Tibial artery (tissue), 4 donors: ENCODE data around the gene CDH19.

Experiments used
- DNase-seq, 2 donors: peaks; one replicate each; pipeline ENCODE4 v3.0.0-alpha.2; 2019
- H3K27ac ChIP-seq, 2 donors: fragments of 200-600 bp; sonication (generic) in 1 of 2; 1 replicate in 1 of 2; 2 replicates in 1 of 2; pipeline ENCODE4 v1.5.1; 2018 to 2019; ENCODE audit warnings: mild to moderate bottlenecking in 1 of 2
- H3K27me3 ChIP-seq, 2 donors: fragments of 200-600 bp; sonication (generic) in 1 of 2; one replicate each; pipeline versions ENCODE4 v1.5.1 to v1.6.0; 2016 to 2019
- H3K36me3 ChIP-seq, 3 donors: fragments of 200-600 bp; sonication (generic) in 2 of 3; one replicate each; pipeline ENCODE4 v1.5.1; 2016 to 2019; ENCODE audit warnings: mild to moderate bottlenecking in 2 of 3
- H3K4me1 ChIP-seq, 4 donors: fragments of 200-600 bp; sonication (generic) in 2 of 4; 1 replicate in 3 of 4; 2 replicates in 1 of 4; pipeline ENCODE4 v1.5.1; 2016 to 2019
- H3K4me3 ChIP-seq, 2 donors: fragments of 200-600 bp; sonication (generic) in 1 of 2; 1 replicate in 1 of 2; 2 replicates in 1 of 2; pipeline ENCODE4 v1.5.1; 2018 to 2019; ENCODE audit warnings: mild to moderate bottlenecking in 2 of 2
- H3K9me3 ChIP-seq, 3 donors: fragments of 200-600 bp; sonication (generic) in 1 of 3; one replicate each; pipeline ENCODE4 v1.5.1; 2016 to 2019
- intact Hi-C: fragments of 100-400 bp; cut with DNase I; formaldehyde crosslinking; loops from one replicate; pipeline ENCODE4 v1.15.0; 2023; ENCODE audit warnings: low total_unique reads
- TF ChIP-seq, protein P1 (sequence below), 2 experiments: fragments of 200-600 bp in 1 of 2; fragments of 450-650 bp in 1 of 2; IDR thresholded peaks; one replicate each; pipeline ENCODE4 v1.5.1; 2017 to 2019; ENCODE audit warnings: antibody characterized with exemption in 2 of 2, mild to moderate bottlenecking in 1 of 2, moderate library complexity in 1 of 2

CDH19 gene

DNA sequence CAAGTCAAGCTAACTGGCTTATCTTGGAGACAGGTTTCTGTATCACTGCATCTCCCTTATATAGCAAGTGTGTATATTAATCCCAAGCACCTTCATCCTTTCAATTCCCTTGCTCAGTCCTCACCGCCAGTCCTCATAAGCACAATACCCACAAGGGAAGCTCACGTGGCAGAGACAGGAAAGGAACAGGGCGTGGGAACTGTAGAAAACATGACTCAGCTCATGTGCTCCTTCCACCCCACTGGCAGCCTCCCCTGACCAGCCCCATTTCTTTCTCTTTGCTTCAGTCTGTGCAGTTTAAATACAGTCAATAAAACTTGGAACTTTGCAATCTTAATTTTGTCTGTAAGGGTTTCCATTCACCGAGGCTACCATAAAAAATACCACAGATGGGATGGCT, 36.5 kb upstream of the CDH19 start:
- H3K4me3 ChIP-seq: no peak overlapping the region
- H3K36me3 ChIP-seq: no peaks in the 10 kb centered on the region
- H3K27ac ChIP-seq: no peak overlapping the region
- no peaks in the 10 kb centered on the region for H3K4me1 ChIP-seq
- peak; percentile 52 to 63 for DNase-seq
- intact Hi-C loops: no loop called here
- no peaks in the 10 kb centered on the region for H3K27me3 ChIP-seq
- TF ChIP-seq, protein P1, sequence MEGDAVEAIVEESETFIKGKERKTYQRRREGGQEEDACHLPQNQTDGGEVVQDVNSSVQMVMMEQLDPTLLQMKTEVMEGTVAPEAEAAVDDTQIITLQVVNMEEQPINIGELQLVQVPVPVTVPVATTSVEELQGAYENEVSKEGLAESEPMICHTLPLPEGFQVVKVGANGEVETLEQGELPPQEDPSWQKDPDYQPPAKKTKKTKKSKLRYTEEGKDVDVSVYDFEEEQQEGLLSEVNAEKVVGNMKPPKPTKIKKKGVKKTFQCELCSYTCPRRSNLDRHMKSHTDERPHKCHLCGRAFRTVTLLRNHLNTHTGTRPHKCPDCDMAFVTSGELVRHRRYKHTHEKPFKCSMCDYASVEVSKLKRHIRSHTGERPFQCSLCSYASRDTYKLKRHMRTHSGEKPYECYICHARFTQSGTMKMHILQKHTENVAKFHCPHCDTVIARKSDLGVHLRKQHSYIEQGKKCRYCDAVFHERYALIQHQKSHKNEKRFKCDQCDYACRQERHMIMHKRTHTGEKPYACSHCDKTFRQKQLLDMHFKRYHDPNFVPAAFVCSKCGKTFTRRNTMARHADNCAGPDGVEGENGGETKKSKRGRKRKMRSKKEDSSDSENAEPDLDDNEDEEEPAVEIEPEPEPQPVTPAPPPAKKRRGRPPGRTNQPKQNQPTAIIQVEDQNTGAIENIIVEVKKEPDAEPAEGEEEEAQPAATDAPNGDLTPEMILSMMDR (IDR thresholded peaks at IDR 0.05): no peak
- H3K9me3 ChIP-seq: no peaks in the 10 kb centered on the region

DNA sequence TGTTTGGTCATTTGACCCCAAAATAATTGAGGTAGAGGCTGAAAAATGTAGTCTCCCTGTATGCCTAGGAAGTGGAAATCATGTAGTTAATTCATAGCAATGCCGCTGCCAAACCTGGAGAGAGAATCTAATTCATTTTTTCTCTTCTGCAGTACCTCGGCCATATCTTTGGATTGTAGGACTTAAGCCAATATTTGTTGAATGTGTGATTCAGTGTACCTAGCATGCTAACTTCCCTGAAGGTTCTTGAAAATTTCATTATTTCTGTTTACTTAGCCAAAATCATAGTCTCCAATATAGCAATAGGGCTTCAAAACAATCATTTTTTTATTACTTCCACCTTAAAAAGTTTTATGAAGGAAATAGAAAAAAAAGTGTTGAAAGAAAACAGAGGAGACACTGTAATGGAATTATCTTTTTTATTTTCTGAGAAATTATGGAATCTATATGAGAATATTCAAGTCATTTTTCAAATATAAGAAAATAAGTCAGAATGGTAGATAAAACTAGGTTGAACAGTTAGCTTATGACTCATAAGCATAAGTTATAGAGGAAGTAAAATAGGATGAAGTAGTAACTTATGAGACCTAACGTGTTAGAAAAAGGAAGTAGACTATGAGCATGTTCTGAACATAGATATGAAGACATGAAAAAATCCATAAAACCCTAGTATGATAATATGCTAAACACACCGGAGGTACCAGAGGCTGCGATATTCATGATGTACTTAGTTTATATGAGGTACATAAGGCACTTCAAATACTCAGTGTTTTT, 35.2 kb upstream of the CDH19 start:
- H3K36me3 ChIP-seq: no peaks in the 10 kb centered on the region
- no peak overlapping the region for H3K27ac ChIP-seq
- no peaks in the 10 kb centered on the region for H3K27me3 ChIP-seq
- H3K4me3 ChIP-seq: no peak overlapping the region
- H3K4me1 ChIP-seq: no peaks in the 10 kb centered on the region
- TF ChIP-seq, protein P1 (IDR thresholded peaks at IDR 0.05): no peak
- no peak for DNase-seq
- no peaks in the 10 kb centered on the region for H3K9me3 ChIP-seq
- intact Hi-C loops: no loop called here

DNA sequence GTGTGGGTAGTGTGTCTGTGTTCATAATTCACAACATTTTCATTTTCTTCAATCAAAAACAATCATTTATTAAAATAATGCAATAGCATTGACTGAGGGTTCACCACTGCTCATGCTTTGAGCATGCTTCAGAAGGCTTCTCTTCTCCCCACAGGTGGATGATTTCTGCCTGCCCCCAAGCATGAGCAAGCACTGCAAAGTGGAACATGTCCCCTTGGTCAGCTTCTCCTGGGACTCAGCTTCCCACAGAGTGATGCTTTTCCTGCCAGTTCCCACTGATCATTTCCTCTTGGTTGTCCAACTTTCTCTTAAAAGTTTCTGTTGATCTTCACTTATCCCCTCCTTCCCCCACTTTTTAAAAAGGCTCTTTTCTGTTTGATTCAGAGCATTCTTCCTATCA, 31.5 kb upstream of the CDH19 start:
- Histone ChIP-seq H3K4me1 (no peaks in the 10 kb centered on the region), H3K27me3 (no peaks in the 10 kb centered on the region), H3K27ac (no peak overlapping the region), H3K9me3 (no peaks in the 10 kb centered on the region), H3K36me3 (no peaks in the 10 kb centered on the region), H3K4me3 (no peak overlapping the region)
- intact Hi-C loops: no loop called here
- no peak for DNase-seq
- TF ChIP-seq, protein P1 (IDR thresholded peaks at IDR 0.05): no peak

DNA sequence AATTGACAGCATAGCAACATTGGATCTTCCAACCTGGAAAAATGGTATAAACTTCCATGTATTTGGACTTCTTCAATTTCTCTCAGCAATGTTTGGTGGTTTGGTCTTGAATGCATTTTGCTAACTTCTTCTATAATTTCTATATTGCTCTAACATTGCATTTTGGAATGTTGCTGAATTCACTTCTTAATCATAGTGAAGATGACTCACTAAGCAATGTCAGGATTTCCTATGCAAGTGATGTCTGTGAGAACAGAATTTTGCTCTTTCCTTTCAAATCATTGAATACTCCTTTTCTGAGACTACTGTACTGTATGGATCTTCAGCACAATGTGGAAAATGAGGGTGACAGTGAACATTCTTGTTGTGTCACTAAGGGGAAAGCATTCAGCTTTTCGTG, 28.9 kb upstream of the CDH19 start:
- Histone ChIP-seq H3K9me3 (no peaks in the 10 kb centered on the region), H3K27ac (no peak overlapping the region), H3K4me3 (no peak overlapping the region), H3K36me3 (no peaks in the 10 kb centered on the region), H3K4me1 (no peaks in the 10 kb centered on the region), H3K27me3 (no peaks in the 10 kb centered on the region)
- TF ChIP-seq, protein P1 (IDR thresholded peaks at IDR 0.05): no peak
- intact Hi-C loops: no loop called here
- no peak for DNase-seq

DNA sequence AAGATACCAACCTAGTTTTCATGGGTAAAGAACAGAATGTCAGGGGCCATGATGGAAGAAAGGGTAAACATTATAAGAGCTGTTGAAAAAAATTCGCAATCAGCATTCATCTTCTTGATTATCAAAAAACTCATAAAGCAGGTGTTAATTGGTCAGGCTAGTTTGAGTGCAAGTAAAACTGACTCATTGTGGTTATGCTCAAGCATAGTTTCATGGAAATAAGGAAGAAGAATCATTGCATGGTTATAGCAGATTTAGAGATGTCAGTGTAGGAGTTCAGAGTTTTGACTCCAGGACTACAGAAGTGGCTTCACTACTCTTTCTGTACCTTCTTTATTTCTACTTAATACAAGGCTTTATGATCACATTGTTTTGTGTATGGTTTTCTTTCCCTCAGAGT, 26.9 kb upstream of the CDH19 start:
- Histone ChIP-seq H3K9me3 (no peaks in the 10 kb centered on the region), H3K27me3 (no peaks in the 10 kb centered on the region), H3K4me3 (no peak overlapping the region), H3K4me1 (no peaks in the 10 kb centered on the region), H3K27ac (no peak overlapping the region), H3K36me3 (no peaks in the 10 kb centered on the region)
- TF ChIP-seq, protein P1 (IDR thresholded peaks at IDR 0.05): no peak
- DNase-seq: no peak
- intact Hi-C loops: no loop called here
